HG03521 (cell line): ENCODE results near the gene NPIPA3.
A peak's percentile ranks its signal among the peaks of the same experiment; 100 is the strongest.
"Not testable (repeated sequence)": the region's sequence is repeated elsewhere in the genome, so short reads cannot be mapped to it uniquely, and the experiment has no call there.

Experiments
- ATAC-seq: cut with Tn5 transposase; IDR thresholded peaks from one replicate; pipeline ENCODE4 v1.9.1; 2021; ENCODE audit warnings: mild to moderate bottlenecking, moderate library complexity; ENCODE audit not compliant: unreplicated experiment

The NPIPA3 gene

GRCh38 chr16:14741794-14742193 is 38.6 kb downstream of the NPIPA3 start:
- ATAC-seq, result not testable (repeated sequence)

GRCh38 chr16:14742273-14743128 is 39.3 kb downstream of the NPIPA3 start, which contains the start of gene NPIPA2:
Gene NPIPA2 (plus strand): TSS chr16:14742533. CDS start chr16:14748066, 5,533 bp downstream.
- ATAC-seq, result peak; percentile 96

- not testable (repeated sequence) for ATAC-seq
Observed at GRCh38 chr16:14773654-14774053, 70.4 kb downstream of the NPIPA3 start.

- ATAC-seq, result not testable (repeated sequence)
Observed at GRCh38 chr16:14775624-14776023, 72.4 kb downstream of the NPIPA3 start.
